K562 (cell line): ENCODE data around the gene TMEM156. TPM values are rescaled to one million over a fixed set of nuclear protein-coding genes. Genes with fewer than 3 reads are reported as not detected.

ENCODE experiments used
- CHCHD3 ChIP-seq: fragments of 250-450 bp; sonication (Bioruptor Pico); IDR thresholded peaks from 2 replicates; pipeline ENCODE4 v2.1.2; 2022; ENCODE audit warnings: mild to moderate bottlenecking
- CHD4 ChIP-seq: fragments of 200-600 bp; sonication (generic); IDR thresholded peaks from 3 replicates; pipeline ENCODE4 v1.6.1; 2012; ENCODE audit warnings: low read depth, mild to moderate bottlenecking, mixed read lengths, low read length, inconsistent platforms; ENCODE audit not compliant: insufficient read depth, insufficient replicate concordance, poor library complexity, severe bottlenecking
- CXXC5 ChIP-seq: fragments of 250-450 bp; sonication (Bioruptor Pico); IDR thresholded peaks from 2 replicates; pipeline ENCODE4 v1.8.0; 2022; ENCODE audit warnings: inconsistent platforms, mild to moderate bottlenecking, moderate library complexity
- HDAC8 ChIP-seq: fragments of 450-650 bp; IDR thresholded peaks from 2 replicates; pipeline ENCODE4 v1.6.1; 2016; ENCODE audit warnings: mild to moderate bottlenecking, missing genetic modification characterization, moderate library complexity, missing compliant biosample characterization
- MLLT1 ChIP-seq, 2 experiments: fragments of 450-650 bp; IDR thresholded peaks; 2 replicates each; pipeline ENCODE4 v1.6.1; 2016
- MNT ChIP-seq, 2 experiments: fragments of 450-650 bp; conservative IDR thresholded peaks; 2 replicates each; pipeline ENCODE4 v1.6.1; 2017; ENCODE audit warnings: mild to moderate bottlenecking in 2 of 2, moderate library complexity in 2 of 2
- NEUROD1 ChIP-seq: fragments of 150-350 bp; IDR thresholded peaks from 2 replicates; pipeline ENCODE4 v1.6.1; 2014; ENCODE audit warnings: borderline replicate concordance, low read length, low read depth; ENCODE audit not compliant: partially characterized antibody
- NR3C1 ChIP-seq: sonication (generic); formaldehyde crosslinking; IDR thresholded peaks from 2 replicates; pipeline ENCODE4 v1.8.1; 2022; ENCODE audit warnings: missing genetic modification reagents
- TAF1 ChIP-seq: IDR thresholded peaks from 2 replicates; pipeline ENCODE4 v1.6.1; 2011; ENCODE audit warnings: mild to moderate bottlenecking, low read length, moderate library complexity; ENCODE audit not compliant: insufficient read depth, control insufficient read depth, severe bottlenecking; ENCODE audit errors: extremely low read depth
- ZFP30 ChIP-seq: fragments of 250-450 bp; sonication (Bioruptor Pico); IDR thresholded peaks from 2 replicates; pipeline ENCODE4 v1.8.0; 2022; ENCODE audit warnings: moderate library complexity, mild to moderate bottlenecking, inconsistent platforms, borderline replicate concordance
- ZNF24 ChIP-seq: fragments of 450-650 bp; IDR thresholded peaks from 2 replicates; pipeline ENCODE4 v1.6.1; 2016
- ZNF384 ChIP-seq: IDR thresholded peaks from 2 replicates; pipeline ENCODE4 v1.6.1; 2012; ENCODE audit warnings: low read depth, low read length, improper control_type of control experiment
- ZNF639 ChIP-seq, 2 experiments: fragments of 200-800 bp in 1 of 2; sonication (Bioruptor generic) in 1 of 2; sonication (generic) in 1 of 2; formaldehyde crosslinking in 1 of 2; IDR thresholded peaks in 1 of 2; conservative IDR thresholded peaks in 1 of 2; 2 replicates each; pipeline versions ENCODE4 v1.5.0 to v1.6.1; 2016 to 2020; ENCODE audit warnings: missing compliant biosample characterization in 1 of 2, missing genetic modification characterization in 1 of 2, missing genetic modification reagents in 1 of 2
- polyA plus RNA-seq, 8 experiments: library from polyadenylated mRNA; depleted of rRNA in 4 of 8; stranded (reverse) in 5 of 8; unstranded in 3 of 8; fragments of >200 nt; fragmentation: Nextera tagmentation in 2 of 8; fragmentation: Illumina TruSeq in 1 of 8; extraction: Ambion mirVana in 2 of 8; extraction: Trizol in 1 of 8; gene quantifications; 2 replicates each; pipeline versions ENCODE4 v1.2.1 to v1.2.3, GENCODE V29; 2011 to 2014; ENCODE audit warnings: inconsistent platforms in 1 of 8, missing spikeins in 1 of 8
- total RNA-seq, 7 experiments: library from RNA; depleted of rRNA in 6 of 7; stranded (reverse); fragments of >200 nt in 6 of 7; fragmentation: Illumina TruSeq in 2 of 7; extraction: Trizol in 2 of 7; gene quantifications; 2 replicates each; pipeline versions ENCODE4 v1.2.1 to v1.2.3, GENCODE V29; 2011 to 2021; ENCODE audit warnings: low replicate concordance in 1 of 7
- TF ChIP-seq, protein P1 (sequence below): IDR thresholded peaks from 3 replicates; pipeline ENCODE4 v1.6.1; 2011; ENCODE audit warnings: borderline replicate concordance, mild to moderate bottlenecking, moderate library complexity; ENCODE audit not compliant: insufficient read length; ENCODE audit errors: extremely low read depth
- TF ChIP-seq, protein P2 (sequence below): fragments of 450-650 bp; IDR thresholded peaks from 2 replicates; pipeline ENCODE4 v1.6.1; 2016; ENCODE audit warnings: mild to moderate bottlenecking

TMEM156 gene
- total and polyA plus RNA-seq, 9 of the 15 experiments (the other 6 are each of a cell fraction or from before 2014, with no cell fraction given): 3.5 to 9.6 (median 6.4) TPM

- TF ChIP-seq ZFP30 (CRISPR knock-in tag) (no peak), CHCHD3 (CRISPR knock-in tag) (no peak), CXXC5 (CRISPR knock-in tag) (peak; percentile 91), NEUROD1 (no peak), NR3C1 (CRISPR knock-in tag) (no peak), HDAC8 (tag) (no peak), TAF1 (peak; percentile 10), MLLT1 (IDR thresholded peaks at IDR 0.05) (no peak), ZNF639 (CRISPR knock-in tag; conservative IDR thresholded peaks at IDR 0.05 in 1 of 2, IDR thresholded peaks at IDR 0.05 in 1 of 2) (peak in 1 of 2 experiments; percentile 94; a peak in 2 of 4 replicates), CHD4 (no peak), ZNF384 (no peak), ZNF24 (no peak), MNT (conservative IDR thresholded peaks at IDR 0.05) (no peak)
- TF ChIP-seq, protein P1, sequence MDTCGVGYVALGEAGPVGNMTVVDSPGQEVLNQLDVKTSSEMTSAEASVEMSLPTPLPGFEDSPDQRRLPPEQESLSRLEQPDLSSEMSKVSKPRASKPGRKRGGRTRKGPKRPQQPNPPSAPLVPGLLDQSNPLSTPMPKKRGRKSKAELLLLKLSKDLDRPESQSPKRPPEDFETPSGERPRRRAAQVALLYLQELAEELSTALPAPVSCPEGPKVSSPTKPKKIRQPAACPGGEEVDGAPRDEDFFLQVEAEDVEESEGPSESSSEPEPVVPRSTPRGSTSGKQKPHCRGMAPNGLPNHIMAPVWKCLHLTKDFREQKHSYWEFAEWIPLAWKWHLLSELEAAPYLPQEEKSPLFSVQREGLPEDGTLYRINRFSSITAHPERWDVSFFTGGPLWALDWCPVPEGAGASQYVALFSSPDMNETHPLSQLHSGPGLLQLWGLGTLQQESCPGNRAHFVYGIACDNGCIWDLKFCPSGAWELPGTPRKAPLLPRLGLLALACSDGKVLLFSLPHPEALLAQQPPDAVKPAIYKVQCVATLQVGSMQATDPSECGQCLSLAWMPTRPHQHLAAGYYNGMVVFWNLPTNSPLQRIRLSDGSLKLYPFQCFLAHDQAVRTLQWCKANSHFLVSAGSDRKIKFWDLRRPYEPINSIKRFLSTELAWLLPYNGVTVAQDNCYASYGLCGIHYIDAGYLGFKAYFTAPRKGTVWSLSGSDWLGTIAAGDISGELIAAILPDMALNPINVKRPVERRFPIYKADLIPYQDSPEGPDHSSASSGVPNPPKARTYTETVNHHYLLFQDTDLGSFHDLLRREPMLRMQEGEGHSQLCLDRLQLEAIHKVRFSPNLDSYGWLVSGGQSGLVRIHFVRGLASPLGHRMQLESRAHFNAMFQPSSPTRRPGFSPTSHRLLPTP: peak; percentile 55
- TF ChIP-seq, protein P2, sequence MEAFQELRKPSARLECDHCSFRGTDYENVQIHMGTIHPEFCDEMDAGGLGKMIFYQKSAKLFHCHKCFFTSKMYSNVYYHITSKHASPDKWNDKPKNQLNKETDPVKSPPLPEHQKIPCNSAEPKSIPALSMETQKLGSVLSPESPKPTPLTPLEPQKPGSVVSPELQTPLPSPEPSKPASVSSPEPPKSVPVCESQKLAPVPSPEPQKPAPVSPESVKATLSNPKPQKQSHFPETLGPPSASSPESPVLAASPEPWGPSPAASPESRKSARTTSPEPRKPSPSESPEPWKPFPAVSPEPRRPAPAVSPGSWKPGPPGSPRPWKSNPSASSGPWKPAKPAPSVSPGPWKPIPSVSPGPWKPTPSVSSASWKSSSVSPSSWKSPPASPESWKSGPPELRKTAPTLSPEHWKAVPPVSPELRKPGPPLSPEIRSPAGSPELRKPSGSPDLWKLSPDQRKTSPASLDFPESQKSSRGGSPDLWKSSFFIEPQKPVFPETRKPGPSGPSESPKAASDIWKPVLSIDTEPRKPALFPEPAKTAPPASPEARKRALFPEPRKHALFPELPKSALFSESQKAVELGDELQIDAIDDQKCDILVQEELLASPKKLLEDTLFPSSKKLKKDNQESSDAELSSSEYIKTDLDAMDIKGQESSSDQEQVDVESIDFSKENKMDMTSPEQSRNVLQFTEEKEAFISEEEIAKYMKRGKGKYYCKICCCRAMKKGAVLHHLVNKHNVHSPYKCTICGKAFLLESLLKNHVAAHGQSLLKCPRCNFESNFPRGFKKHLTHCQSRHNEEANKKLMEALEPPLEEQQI: no peak
Measured at GRCh38 chr4:39044956-39045826, 13.0 kb upstream of the TMEM156 start (continued).
